HG03571 (cell line): ENCODE data around the gene GPER1.
"Not testable (repeated sequence)": the region's sequence is repeated elsewhere in the genome, so short reads cannot be mapped to it uniquely, and the experiment has no call there.

Experiments used
- ATAC-seq: cut with Tn5 transposase; IDR thresholded peaks from one replicate; pipeline ENCODE4 v1.9.1; 2021; ENCODE audit not compliant: unreplicated experiment

The GPER1 gene

DNA sequence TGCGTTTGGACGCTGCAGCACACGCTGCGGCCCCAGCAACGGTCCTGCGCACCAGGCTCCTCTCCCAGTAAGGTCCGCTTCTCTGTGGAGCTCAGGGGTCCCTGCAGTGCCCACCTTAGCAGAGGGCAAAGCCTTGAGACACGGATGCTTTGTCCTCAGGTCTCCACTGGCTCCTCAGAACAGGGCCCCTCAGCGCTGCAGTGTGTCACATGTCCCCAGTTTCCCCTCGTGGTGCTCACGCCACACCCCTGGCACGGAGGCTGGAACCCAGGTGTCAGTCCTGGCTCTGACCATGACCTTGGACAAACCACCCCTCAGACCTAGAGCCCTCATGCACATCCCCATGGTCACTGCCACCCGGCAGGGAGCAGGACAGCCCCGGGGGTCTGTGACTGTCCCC, 19.9 kb upstream of the GPER1 start:
- ATAC-seq: no peak

DNA sequence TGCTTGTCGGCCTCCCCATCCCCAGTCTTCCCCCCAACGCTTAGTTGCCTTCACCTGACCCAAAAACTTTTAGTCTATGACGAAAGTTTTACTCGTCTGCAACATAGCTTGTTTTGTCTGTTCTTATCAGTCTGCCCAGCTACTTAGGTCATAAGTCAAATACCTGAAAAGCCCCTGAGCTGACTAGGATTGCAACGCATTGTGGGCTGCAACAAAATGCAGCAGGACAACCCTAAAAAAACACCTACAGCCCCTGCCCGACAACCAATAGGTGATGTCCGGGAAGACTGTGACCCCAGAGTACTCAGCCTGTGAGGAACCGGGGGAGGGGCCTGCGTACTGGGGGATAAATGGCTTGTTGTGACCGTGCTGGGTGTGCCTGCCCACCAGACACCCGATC, 19.3 kb upstream of the GPER1 start:
- ATAC-seq: no peak

DNA sequence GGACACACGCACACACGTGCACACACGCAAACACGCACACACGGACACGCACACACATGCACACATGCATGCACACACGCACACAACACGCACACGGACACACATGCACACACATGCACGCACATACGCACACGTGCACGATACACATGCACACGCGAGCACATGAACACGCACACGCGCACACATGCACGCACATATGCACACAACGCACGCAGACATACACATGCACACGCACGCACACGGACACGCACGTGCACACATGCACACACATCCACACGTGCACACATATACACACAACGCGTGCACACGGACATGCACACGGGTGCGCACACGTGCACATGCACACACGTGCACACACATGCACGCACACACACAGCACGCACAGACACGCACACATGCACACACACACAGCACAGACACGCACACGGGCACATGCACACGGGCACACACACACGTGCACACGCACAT, 17.3 kb upstream of the GPER1 start:
- ATAC-seq: no peak

DNA sequence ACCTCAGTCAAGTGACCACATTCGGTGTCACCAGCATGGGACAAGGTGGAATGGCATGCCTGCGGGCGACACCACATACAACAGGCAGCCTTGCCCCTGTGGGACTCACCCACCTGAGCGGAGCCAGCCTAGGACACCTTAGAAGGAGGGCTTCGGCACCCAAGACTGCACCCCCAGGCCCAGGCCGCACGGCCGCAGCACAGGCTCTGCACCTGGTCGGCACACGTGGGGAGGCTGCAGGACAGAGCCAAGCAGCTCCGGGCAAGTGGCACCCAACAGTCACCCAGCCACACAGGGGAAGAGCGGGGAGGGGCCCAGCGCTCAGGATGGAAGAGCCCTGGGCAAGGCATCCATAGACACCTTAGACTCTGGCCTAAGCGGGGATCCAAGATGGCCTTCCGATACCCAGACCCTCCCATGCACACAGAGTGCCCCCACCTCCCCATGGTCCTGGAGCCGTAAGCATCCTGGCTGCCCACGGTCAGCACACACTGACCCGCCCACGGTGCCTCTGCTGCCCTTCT, 16.1 kb upstream of the GPER1 start:
- ATAC-seq: no peak

DNA sequence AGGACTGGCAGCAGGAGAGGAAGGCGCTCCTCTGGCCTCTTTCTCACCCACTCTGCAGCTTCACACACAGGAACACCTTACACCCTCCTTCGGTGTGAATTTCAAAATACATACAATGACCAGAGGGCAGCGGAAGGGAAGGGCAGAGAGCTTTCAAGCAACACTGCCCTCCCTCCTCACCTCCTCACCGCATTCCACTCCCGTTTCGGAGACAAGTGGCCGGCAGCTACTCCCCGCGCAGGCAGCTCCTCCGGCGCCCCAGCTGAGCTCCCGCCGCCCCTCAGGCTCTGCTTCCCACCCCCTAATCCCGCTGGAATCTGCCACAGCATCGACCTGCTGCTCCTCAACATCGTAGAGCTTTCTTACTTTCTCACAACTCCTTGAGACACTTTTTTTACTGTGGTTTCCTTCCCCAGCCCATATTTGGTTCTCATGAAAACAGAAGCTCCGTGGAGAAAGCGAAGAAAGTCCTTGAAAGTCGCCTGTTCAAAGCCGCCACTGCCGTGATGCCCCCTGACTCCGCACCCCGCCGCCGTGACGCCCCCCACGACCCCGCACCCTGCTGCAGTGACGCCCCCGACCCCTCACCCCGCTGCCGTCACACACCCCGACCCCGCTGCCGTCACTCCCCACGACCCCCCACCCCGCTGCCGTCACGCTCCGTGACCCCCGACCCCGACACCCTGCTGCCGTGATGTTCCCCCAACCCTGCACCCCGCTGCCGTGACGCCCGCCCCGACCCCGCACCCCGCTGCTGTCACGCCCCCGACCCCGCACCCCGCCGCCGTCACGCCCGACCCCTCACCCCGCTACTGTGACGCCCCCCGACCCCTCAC, 14.6 kb upstream of the GPER1 start:
- ATAC-seq: no peak

DNA sequence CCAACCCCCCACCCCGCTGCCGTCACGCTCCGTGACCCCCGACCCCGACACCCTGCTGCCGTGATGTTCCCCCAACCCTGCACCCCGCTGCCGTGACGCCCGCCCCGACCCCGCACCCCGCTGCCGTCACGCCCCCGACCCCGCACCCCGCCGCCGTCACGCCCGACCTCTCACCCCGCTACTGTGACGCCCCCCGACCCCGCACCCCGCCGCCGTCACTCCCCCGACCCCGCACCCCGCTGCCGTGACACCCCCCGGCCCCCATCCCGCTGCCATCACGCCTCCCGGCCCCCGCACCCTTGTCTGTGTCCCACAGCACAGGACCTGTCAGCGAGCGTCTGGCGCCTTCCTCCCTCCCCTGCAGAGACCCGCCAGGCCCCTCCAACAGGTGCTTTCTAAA, 13.9 kb upstream of the GPER1 start:
- ATAC-seq: not testable (repeated sequence)

DNA sequence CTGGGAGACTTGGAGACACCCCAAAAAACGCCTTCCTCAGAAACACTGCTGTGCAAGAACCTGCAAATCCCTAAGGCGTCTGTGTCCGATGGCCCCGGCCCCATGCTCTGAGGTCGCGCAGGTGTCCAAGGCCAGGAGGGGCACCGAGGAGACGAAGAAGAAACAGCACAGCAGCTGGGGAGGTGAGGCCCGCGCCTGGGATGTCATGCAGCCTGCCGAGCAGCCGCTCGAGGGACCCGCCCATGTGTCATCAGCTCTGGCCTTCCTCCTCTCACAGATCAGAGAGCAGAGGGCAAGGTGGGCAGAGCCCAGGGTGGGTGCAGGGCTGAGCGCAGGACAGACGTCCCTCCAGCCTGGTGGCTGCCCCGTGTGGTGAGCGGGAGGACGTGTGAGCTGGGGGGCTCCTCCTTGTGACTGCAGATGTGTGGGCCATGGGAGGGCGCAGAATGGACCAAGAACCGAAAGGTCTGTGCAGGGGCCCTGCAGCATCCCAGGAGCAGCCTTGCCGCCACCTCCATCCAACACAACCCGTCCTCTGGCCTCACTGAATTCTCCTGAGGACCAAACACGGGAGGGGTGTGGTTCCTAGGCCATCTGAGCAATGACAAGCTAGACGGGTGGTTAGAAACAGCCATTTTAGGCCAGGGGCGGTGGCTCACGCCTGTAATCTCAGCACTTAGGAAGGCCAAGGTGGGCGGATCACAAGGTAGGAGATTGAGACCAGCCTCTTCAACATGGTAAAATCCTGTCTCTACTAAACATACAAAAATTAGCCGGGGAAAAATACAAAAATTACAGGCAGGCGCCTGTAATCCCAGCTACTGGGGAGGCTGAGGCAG, 13.1 kb upstream of the GPER1 start:
- no peak for ATAC-seq

GRCh38 chr7:1076184-1077072, 11.5 kb upstream of the GPER1 start:
- ATAC-seq: no peak

- no peak for ATAC-seq
Observed at GRCh38 chr7:1078519-1078918, 9.4 kb upstream of the GPER1 start.

GRCh38 chr7:1078985-1079384, 8.9 kb upstream of the GPER1 start:
- ATAC-seq: no peak

DNA sequence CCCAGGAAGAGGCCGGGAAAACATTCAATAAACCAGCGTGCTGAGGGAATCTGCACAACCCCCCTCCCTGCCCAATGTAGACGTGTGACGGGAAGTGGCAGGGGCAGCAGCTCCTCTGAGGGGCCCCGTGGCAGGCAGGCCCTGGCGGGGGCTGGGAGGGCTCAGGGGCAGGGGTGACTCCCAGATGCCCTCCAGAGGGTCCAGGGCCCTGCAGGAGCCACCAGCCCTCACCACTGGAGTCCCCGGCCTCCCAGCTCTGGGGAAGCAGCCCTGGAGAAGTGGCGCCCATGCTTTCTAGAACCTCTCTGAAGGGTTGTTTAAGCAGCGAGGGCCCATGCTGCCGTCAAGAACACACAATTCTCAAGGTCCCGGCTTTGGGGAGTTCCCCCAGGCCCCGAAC, 8.4 kb upstream of the GPER1 start:
- no peak for ATAC-seq

GRCh38 chr7:1080252-1080920, 7.5 kb upstream of the GPER1 start:
- ATAC-seq: no peak

DNA sequence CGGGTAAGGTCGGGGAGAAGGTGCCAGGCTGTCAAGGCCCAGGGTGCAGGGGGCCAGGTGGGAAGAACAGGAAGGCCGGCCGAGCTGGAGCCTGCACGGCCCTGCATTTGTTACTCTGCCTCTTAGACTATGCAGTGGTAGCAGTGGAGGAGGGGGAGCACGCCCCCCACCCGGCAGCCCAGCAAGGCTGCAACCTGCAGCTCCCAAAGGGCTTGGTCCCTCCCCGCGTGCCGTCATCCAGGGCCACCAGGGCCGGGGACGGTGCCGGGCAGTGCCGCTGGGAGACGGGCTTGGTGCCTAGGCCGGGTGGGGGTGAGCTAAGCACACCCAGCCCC, 7.0 kb upstream of the GPER1 start:
- no peak for ATAC-seq

GRCh38 chr7:1081336-1081735, 6.6 kb upstream of the GPER1 start:
- ATAC-seq: no peak

- no peak for ATAC-seq
Observed at GRCh38 chr7:1081931-1082401, 5.9 kb upstream of the GPER1 start.

DNA sequence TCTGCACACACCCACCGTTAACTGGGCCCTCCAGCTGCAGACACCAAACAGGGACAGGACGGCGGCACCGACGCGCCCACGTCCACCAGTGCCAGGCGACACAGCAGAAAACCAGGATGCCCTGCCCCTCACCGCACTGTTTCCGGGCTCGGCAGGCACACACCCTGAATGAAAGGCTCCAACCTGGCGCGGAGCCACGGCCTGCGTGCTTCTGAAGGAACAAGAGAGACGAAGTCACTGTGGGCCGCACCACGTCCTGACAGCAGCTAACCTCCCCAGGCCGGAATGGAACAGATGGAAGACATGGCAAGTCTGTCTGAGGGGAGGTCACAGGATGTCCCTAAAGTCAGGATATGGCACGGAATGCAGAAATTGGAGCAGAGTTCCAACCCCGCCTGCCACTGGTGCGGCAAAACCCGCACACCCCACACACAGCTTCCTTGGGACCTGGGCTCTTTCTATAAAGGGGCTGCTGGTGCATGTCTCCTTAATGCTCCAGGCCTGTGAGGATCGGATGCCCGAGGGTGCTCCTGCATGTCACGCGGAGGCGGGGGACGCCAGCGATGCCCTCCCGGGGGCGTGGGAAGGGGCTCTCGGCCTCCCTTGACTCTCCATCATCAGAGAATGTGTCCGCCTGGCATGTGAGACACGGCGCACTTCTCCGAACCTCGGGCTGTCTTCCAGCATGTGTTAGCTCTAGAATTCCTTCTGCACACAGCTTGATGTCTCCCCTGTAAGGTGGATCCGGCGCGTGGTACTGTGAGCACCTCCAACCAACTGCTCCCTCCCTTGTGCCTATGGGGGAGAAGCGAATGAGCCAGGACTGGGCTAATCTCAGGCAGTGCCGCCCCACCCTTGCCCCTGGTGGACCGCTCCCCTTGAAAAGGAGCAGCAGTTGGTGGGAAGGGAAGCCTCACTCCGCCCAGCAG, 3.9 kb upstream of the GPER1 start:
- no peak for ATAC-seq

DNA sequence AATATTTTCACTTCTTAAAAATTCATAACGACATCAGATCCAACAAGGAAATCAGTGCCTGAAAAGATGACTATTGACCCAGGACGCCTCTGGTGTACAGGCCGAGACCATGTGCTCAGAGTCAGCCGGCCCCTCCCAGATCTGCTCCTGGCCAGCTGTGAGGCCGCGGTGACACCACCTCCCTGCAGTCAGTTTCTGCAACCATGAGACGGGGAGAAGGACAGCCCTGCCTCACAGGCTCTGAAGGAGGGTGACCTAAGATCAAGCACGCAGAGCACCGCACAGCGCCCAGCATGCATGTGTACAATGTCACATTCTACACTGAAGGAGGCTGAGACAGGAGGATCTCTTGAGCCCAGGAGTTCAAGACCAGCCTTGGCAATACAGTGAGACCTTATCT, 2.6 kb upstream of the GPER1 start:
- no peak for ATAC-seq

- no peak for ATAC-seq
Observed at GRCh38 chr7:1085910-1086421, 1.9 kb upstream of the GPER1 start.
